Breast epithelium (tissue), 4 donors: ENCODE results near the gene COL18A1. TPM values are rescaled to one million over a fixed set of nuclear protein-coding genes. Genes with fewer than 3 reads are reported as not detected.

ENCODE experiments used
- DNase-seq, 2 donors: peaks; one replicate each; pipeline ENCODE4 v3.0.0-alpha.2; 2019; ENCODE audit warnings: low spot score in 2 of 2
- H3K27ac ChIP-seq, 2 donors: fragments of 200-600 bp; sonication (generic) in 1 of 2; one replicate each; pipeline ENCODE4 v1.5.1; 2016 to 2019; ENCODE audit warnings: mild to moderate bottlenecking in 1 of 2
- H3K27me3 ChIP-seq, 2 donors: fragments of 200-600 bp; sonication (generic) in 1 of 2; one replicate each; pipeline versions ENCODE4 v1.5.1 to v1.6.0; 2017 to 2019; ENCODE audit warnings: control low read depth in 1 of 2, mild to moderate bottlenecking in 1 of 2
- H3K36me3 ChIP-seq: fragments of 200-600 bp; one replicate; pipeline ENCODE4 v1.5.1; 2019
- H3K4me1 ChIP-seq, 2 donors: fragments of 200-600 bp; sonication (generic); one replicate each; pipeline ENCODE4 v1.5.1; 2016 to 2019; ENCODE audit warnings: control low read depth in 1 of 2
- H3K4me3 ChIP-seq, 3 donors: fragments of 200-600 bp; sonication (generic); 1 replicate in 2 of 3; 2 replicates in 1 of 3; pipeline ENCODE4 v1.5.1; 2016 to 2019; ENCODE audit warnings: mild to moderate bottlenecking in 3 of 3, moderate library complexity in 2 of 3
- H3K9me3 ChIP-seq, 2 donors: fragments of 200-600 bp; sonication (generic) in 1 of 2; one replicate each; pipeline ENCODE4 v1.5.1; 2016 to 2019; ENCODE audit warnings: control low read depth in 1 of 2
- POLR2A ChIP-seq: fragments of 450-650 bp; IDR thresholded peaks from one replicate; pipeline ENCODE4 v1.6.1; 2016; ENCODE audit warnings: antibody characterized with exemption, mild to moderate bottlenecking, moderate library complexity
- POLR2AphosphoS5 ChIP-seq, 3 donors: sonication (generic); formaldehyde crosslinking; IDR thresholded peaks; one replicate each; pipeline ENCODE4 v1.6.1; 2017; ENCODE audit warnings: antibody characterized with exemption in 3 of 3
- intact Hi-C: fragments of 100-400 bp; cut with DNase I; formaldehyde crosslinking; loops from one replicate; pipeline ENCODE4 v1.15.1; 2023; ENCODE audit warnings: low total_unique reads
- total RNA-seq, 3 donors: library from RNA; depleted of rRNA; stranded (reverse); fragments of >200 nt; gene quantifications; one replicate each; pipeline ENCODE4 v1.1.0, GENCODE V29; 2016
- TF ChIP-seq, protein P1 (sequence below), 3 donors: fragments of 450-650 bp; IDR thresholded peaks; one replicate each; pipeline ENCODE4 v1.5.1; 2016 to 2017; ENCODE audit warnings: antibody characterized with exemption in 3 of 3, mild to moderate bottlenecking in 3 of 3, moderate library complexity in 3 of 3

COL18A1 gene
- total RNA-seq, 3 donors from 2014 or later, result 48.3 to 62.9 (median 55.8) TPM

DNA sequence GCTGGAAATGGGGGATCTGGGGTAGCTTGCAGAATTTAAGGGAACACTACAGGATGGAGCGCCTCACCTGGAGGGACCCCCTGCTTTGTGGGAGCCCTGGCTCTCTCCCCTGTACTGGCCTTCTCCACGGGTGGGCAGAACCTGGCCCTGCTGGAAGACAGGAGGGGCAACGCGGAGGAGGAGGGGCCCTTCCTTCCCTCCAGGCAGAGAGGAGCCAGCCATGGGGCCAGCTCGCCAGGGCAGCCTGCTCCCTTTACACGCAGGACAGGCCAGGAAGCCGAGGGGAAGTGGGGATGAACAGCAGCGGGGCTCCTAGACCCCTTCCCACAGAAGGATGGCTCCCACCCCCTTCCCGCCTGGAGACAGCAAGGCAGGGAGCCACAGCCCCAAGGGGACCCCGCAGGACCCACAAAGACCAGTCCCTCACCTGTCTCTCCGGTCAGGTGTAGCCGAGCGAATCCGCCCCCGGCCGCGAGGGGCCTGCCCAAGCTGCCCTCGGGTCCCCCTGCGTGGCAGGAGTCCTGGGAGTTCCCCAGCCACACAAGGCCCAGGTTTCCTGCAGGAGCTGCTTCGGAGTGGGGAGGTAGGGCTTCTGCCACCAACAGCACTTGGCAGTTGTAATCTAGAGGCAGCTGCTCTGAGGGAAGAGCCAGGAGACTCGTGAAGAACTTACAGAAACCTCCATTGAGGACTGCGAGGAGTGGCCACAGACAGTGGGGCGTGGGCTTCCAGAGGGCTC, 138.9 kb downstream of the COL18A1 start:
- Histone ChIP-seq H3K4me1 (peaks cover 4 to 6% of the 10 kb centered on the region in 2 donors), H3K4me3 (no peak overlapping the region), H3K27ac (peak overlapping the region in 1 of 2 donors; percentile 91), H3K9me3 (no peaks in the 10 kb centered on the region), H3K36me3 (no peaks in the 10 kb centered on the region), H3K27me3 (no peaks in the 10 kb centered on the region)
- DNase-seq, result peak; percentile 17 to 43
- intact Hi-C loops, result loop anchor here (10.0 kb wide), 1 partner anchor 679 kb away; no protein-coding TSS in a partner anchor
- TF ChIP-seq POLR2AphosphoS5 (IDR thresholded peaks at IDR 0.05), result no peak
- TF ChIP-seq, protein P1, sequence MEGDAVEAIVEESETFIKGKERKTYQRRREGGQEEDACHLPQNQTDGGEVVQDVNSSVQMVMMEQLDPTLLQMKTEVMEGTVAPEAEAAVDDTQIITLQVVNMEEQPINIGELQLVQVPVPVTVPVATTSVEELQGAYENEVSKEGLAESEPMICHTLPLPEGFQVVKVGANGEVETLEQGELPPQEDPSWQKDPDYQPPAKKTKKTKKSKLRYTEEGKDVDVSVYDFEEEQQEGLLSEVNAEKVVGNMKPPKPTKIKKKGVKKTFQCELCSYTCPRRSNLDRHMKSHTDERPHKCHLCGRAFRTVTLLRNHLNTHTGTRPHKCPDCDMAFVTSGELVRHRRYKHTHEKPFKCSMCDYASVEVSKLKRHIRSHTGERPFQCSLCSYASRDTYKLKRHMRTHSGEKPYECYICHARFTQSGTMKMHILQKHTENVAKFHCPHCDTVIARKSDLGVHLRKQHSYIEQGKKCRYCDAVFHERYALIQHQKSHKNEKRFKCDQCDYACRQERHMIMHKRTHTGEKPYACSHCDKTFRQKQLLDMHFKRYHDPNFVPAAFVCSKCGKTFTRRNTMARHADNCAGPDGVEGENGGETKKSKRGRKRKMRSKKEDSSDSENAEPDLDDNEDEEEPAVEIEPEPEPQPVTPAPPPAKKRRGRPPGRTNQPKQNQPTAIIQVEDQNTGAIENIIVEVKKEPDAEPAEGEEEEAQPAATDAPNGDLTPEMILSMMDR (IDR thresholded peaks at IDR 0.05), result no peak
- TF ChIP-seq POLR2A, result no peak

DNA sequence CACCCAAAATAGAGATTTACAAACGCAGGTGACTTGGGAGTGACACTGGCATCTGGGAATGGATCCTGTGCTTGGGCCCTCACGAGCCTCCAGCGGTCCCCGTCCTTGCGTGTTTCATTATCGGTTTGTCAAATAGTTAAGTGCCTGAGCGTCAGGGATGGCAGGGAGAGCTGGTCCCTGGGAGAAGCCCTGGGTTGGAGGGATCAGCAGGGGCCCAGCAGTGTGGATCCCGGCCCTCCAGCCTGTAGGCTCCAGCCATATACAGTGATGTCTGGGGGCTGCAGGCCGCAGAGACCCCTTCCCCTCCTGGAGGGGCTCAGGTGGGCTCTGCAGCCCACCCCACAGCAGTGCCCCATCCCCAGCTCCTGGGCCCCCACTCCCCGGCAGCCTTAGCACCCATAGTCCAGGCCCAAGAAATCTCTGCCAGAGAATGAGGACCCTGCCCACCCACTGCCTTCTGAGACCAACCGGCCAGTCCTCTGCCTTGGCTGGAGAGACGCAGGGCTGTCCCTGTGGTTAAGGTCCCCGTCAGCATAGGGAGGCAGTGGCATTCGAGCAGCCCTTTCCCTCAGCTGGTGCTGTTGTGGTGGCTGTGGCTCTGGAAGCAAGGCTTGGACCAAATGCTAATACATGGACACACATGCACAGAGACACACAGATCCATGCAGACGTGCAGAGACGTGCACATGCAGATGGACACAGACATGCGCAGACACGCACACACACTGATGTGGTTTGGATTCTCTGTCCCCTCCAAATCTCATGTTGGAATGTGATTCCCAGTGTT, 139.7 kb downstream of the COL18A1 start:
- H3K36me3 ChIP-seq, result no peaks in the 10 kb centered on the region
- no peak for TF ChIP-seq POLR2AphosphoS5 (IDR thresholded peaks at IDR 0.05)
- TF ChIP-seq POLR2A, result no peak
- TF ChIP-seq, protein P1 (IDR thresholded peaks at IDR 0.05), result no peak
- no peaks in the 10 kb centered on the region for H3K27me3 ChIP-seq
- intact Hi-C loops, result loop anchor here (10.0 kb wide), 1 partner anchor 680 kb away; no protein-coding TSS in a partner anchor
- DNase-seq, result peak in 1 of 2 donors; percentile 39
- H3K9me3 ChIP-seq, result no peaks in the 10 kb centered on the region
- no peak overlapping the region for H3K4me3 ChIP-seq
- H3K27ac ChIP-seq, result no peak overlapping the region
- H3K4me1 ChIP-seq, result peaks cover 4 to 6% of the 10 kb centered on the region in 2 donors

DNA sequence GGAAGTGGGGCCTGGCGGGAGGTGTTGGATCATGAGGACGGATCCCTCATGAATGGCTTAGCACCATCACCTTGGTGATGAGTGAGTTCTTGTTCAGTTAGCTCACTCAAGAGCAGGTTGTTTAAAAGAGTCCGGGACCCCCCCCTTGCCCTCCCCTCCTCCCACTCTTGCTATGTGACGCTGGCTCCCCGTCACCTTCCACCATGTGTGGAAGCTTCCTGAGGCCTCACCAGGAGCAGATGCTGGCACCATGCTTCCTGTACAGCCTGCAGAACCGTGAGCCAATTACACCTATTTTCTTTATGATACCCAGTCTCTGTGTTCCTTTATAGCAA, 140.2 kb downstream of the COL18A1 start:
- H3K4me1 ChIP-seq, result peaks cover 4 to 6% of the 10 kb centered on the region in 2 donors
- no peaks in the 10 kb centered on the region for H3K9me3 ChIP-seq
- no peaks in the 10 kb centered on the region for H3K36me3 ChIP-seq
- TF ChIP-seq POLR2AphosphoS5 (IDR thresholded peaks at IDR 0.05), result no peak
- TF ChIP-seq POLR2A, result no peak
- TF ChIP-seq, protein P1 (IDR thresholded peaks at IDR 0.05), result no peak
- H3K27ac ChIP-seq, result no peak overlapping the region
- no peak for DNase-seq
- H3K4me3 ChIP-seq, result no peak overlapping the region
- H3K27me3 ChIP-seq, result peaks cover 0 to 2% of the 10 kb centered on the region in 2 donors
- intact Hi-C loops, result loop anchor here (10.0 kb wide), 1 partner anchor 680 kb away; no protein-coding TSS in a partner anchor

DNA sequence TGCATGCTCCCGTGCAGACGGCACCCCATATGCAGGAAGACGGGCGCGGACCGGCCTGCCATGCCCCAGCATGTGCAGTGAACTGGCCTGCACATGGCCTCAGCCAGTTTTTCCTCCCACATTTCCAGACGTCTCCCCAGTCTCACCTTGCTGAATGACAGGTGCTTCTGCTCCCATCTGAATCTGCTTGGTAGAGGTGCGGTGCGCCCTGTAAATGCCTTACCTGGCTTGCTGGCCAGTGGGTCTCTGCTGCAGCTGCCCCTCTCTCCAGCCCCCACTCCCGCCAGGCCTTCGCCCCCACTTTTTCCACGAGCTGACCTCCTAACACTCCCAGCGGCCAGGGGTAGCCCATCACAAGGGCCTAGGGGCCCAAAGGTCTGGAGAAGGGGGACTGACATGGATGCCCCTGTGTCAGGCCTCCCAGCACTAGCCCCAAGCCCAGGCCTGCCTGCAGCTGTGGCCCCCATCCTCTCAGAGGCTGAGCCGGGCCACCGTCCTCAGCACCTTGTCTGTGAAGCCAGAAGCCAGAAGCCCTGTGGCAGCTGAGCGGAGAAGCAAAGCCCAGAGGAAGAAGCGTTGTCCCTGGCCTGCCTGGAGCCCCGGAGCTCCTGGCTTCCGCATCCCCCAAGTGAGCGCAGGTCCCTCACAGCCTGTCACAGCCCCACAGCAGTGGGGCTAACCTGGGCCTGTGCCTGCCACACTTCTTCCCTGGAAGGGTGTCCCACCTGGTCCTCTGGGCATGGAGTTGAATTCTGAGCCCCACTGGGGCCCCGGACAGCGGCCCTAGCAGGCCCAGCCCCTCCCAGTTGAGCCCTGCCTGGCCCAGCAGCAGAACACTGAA, 140.9 kb downstream of the COL18A1 start:
- Histone ChIP-seq H3K36me3 (no peaks in the 10 kb centered on the region), H3K4me1 (peaks cover 4 to 6% of the 10 kb centered on the region in 2 donors), H3K9me3 (no peaks in the 10 kb centered on the region), H3K27ac (no peak overlapping the region), H3K27me3 (peaks cover 0 to 3% of the 10 kb centered on the region in 2 donors), H3K4me3 (no peak overlapping the region)
- TF ChIP-seq, protein P1 (IDR thresholded peaks at IDR 0.05), result no peak
- TF ChIP-seq POLR2A (no peak), POLR2AphosphoS5 (IDR thresholded peaks at IDR 0.05) (no peak)
- DNase-seq, result peak in 1 of 2 donors; percentile 42
- intact Hi-C loops, result loop anchor here (10.0 kb wide), 1 partner anchor 681 kb away; no protein-coding TSS in a partner anchor
